Right lobe of liver (tissue), 6 donors: Measurements from ENCODE around the gene LIG1. TPM values are rescaled to one million over a fixed set of nuclear protein-coding genes. Genes with fewer than 3 reads are reported as not detected.
A peak's percentile ranks its signal among the peaks of the same experiment; 100 is the strongest.

Experiments
- ATAC-seq, 4 donors: fragments of 200-7000 bp; cut with Tn5 transposase; one replicate each; pipeline ENCODE4 v1.9.1; 2020; ENCODE audit warnings: mild to moderate bottlenecking in 4 of 4, moderate library complexity in 4 of 4
- DNase-seq, 3 donors: peaks; one replicate each; pipeline ENCODE4 v3.0.0-alpha.2; 2020
- H3K27ac ChIP-seq, 3 donors: fragments of 200-600 bp; one replicate each; pipeline ENCODE4 v1.8.0; 2022
- H3K27me3 ChIP-seq, 2 donors: fragments of 200-600 bp; one replicate each; pipeline ENCODE4 v1.8.0; 2022
- H3K36me3 ChIP-seq, 4 donors: fragments of 200-600 bp; sonication (generic) in 1 of 4; one replicate each; pipeline versions ENCODE4 v1.5.1 to v1.8.0; 2017 to 2022; ENCODE audit warnings: control low read depth in 1 of 4
- H3K4me1 ChIP-seq, 4 donors: fragments of 200-600 bp; sonication (generic) in 1 of 4; one replicate each; pipeline versions ENCODE4 v1.5.1 to v1.8.0; 2017 to 2022; ENCODE audit warnings: control low read depth in 1 of 4
- H3K4me3 ChIP-seq, 3 donors: fragments of 200-600 bp; one replicate each; pipeline ENCODE4 v1.8.0; 2022
- H3K9me3 ChIP-seq, 4 donors: fragments of 200-600 bp; sonication (generic) in 1 of 4; one replicate each; pipeline versions ENCODE4 v1.5.1 to v1.8.0; 2017 to 2022; ENCODE audit warnings: control low read depth in 1 of 4
- POLR2A ChIP-seq: fragments of 450-650 bp; IDR thresholded peaks from one replicate; pipeline ENCODE4 v1.6.1; 2017; ENCODE audit warnings: antibody characterized with exemption, mild to moderate bottlenecking
- WGBS: methylation state at CpG from one replicate; pipeline ENCODE4 v1.1.6; 2018; ENCODE audit warnings: low coverage, low lambda C conversion rate; ENCODE audit not compliant: insufficient coverage; ENCODE audit errors: missing lambda C conversion rate; 5-methylcytosine and 5-hydroxymethylcytosine counted together
- intact Hi-C, 2 donors: fragments of 100-400 bp; cut with DNase I; formaldehyde crosslinking; loops; one replicate each; pipeline versions ENCODE4 v1.11.2 to v1.14.1; 2022
- long read RNA-seq: library from polyadenylated mRNA; unstranded; transcript quantifications from one replicate; pipeline ENCODE4 v2.0.0, GENCODE V29; 2019
- total RNA-seq, 6 experiments: library from RNA; depleted of rRNA in 2 of 6; stranded (reverse); fragments of >200 nt in 2 of 6; fragmentation: NEBNext Ultra II Directional in 3 of 6; extraction: Animal tissue kit (Norgen Biotek cat#: 25700) in 3 of 6; gene quantifications; one replicate each; pipeline versions ENCODE4 v1.1.0 to v1.2.4, GENCODE V29; 2016 to 2023
- TF ChIP-seq, protein P1 (sequence below), 4 donors: fragments of 200-600 bp in 3 of 4; fragments of 450-650 bp in 1 of 4; IDR thresholded peaks; one replicate each; pipeline versions ENCODE4 v1.5.1 to v1.8.0; 2016 to 2022; ENCODE audit warnings: antibody characterized with exemption in 4 of 4, mild to moderate bottlenecking in 2 of 4
- donor health status: DM: no; HTN: yes; CAD: no.
- donor health status: DM: no; HTN: no; CAD: no.
- donor health status: DM: no; HTN: no; CAD: no.
- donor health status: DM: no; HTN: yes; CAD: no.
- donor health status: DM: no; HTN: yes; CAD: no.

The LIG1 gene
- total RNA-seq: 10 to 100 TPM in 2 of 6 experiments, 1 to 10 TPM in 4; 5.2 to 16.6 (median 7.7) TPM
- long read RNA-seq: 0 reads

DNA sequence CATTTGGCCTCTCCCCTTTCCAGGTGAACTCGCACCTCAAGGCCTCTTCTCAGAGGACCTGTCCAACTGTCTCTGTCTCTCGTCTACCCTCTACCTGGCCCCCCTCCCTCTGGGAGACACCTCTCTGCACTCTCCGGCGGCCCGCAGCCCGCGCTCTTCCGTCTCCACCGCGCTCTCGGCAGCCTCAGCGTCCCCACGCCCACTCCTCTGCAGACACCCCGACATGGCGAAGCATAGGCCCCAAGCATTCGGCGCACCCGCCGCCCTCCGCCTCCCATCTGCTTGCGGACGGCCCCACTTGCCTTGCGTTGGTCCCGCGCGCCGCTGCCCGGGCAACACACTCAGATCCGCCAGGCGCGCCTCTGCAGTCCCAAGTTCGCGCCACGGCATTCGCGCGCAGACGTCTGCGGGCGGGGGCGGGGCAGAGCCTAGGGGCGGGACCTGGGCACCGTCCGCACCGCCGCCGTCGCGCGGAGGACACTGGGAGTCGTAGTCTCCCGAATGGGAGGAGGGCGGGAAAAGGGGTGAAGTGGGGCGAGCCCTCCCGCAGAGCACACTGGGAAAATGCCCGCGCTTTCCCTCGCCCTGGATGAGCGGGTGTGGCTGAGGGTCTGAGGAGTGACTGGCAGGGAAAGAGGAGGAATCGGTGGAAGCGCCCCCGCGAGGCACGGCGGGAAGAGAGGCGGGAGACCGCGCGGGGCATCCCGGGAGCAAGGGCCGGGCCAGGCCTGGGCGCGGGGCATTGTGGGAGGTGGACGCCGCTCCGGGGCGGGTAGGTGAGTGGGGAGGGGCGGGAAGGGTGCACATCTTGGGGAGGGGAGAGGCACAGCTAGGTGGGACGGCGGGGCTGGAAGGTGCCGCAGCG lies at the start of gene LIG1, which contains the start of gene ZSWIM9:
TSS of gene LIG1 (minus strand) at position 406 of the 865 bp plus-strand sequence. CDS start 4,778 bp downstream, outside the sequence.
TSS of gene ZSWIM9 (plus strand) at position 742 of the 865 bp plus-strand sequence. CDS start 1,123 bp downstream, outside the sequence.
- H3K27me3 ChIP-seq: no peaks in the 10 kb centered on the region
- no peaks in the 10 kb centered on the region for H3K9me3 ChIP-seq
- peak within 1 kb of the TSS; percentile 75 to 97 (median 94) for H3K27ac ChIP-seq
- intact Hi-C loops: no loop called here
- DNase-seq: peak; percentile 94 to 96 (median 94)
- ATAC-seq: peak; percentile 89 to 96 (median 94)
- H3K4me1 ChIP-seq: peaks cover 0 to 5% (median 0%) of the 10 kb centered on the region in 4 donors
- no peaks in the 10 kb centered on the region for H3K36me3 ChIP-seq
- TF ChIP-seq, protein P1, sequence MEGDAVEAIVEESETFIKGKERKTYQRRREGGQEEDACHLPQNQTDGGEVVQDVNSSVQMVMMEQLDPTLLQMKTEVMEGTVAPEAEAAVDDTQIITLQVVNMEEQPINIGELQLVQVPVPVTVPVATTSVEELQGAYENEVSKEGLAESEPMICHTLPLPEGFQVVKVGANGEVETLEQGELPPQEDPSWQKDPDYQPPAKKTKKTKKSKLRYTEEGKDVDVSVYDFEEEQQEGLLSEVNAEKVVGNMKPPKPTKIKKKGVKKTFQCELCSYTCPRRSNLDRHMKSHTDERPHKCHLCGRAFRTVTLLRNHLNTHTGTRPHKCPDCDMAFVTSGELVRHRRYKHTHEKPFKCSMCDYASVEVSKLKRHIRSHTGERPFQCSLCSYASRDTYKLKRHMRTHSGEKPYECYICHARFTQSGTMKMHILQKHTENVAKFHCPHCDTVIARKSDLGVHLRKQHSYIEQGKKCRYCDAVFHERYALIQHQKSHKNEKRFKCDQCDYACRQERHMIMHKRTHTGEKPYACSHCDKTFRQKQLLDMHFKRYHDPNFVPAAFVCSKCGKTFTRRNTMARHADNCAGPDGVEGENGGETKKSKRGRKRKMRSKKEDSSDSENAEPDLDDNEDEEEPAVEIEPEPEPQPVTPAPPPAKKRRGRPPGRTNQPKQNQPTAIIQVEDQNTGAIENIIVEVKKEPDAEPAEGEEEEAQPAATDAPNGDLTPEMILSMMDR (IDR thresholded peaks at IDR 0.05): peak in 3 of 4 donors; percentile 12 to 20 (median 19)
- peak; percentile 36 for TF ChIP-seq POLR2A
- H3K4me3 ChIP-seq: peak within 1 kb of the TSS; percentile 78 to 85 (median 80)
- WGBS: under 1% methylated on average over 47 of the region's 82 CpGs

GRCh38 chr19:48218997-48219396 lies 48.9 kb upstream of the LIG1 start:
- DNase-seq: no peak
- Histone ChIP-seq H3K27me3 (no peaks in the 10 kb centered on the region), H3K4me3 (no peak overlapping the region), H3K4me1 (no peaks in the 10 kb centered on the region), H3K27ac (no peak overlapping the region), H3K36me3 (peaks cover 0 to 13% (median 1%) of the 10 kb centered on the region in 4 donors), H3K9me3 (no peaks in the 10 kb centered on the region)
- no peak for ATAC-seq
- no peak for TF ChIP-seq POLR2A
- intact Hi-C loops: no loop called here
- 90% methylated on average over 5 of the region's 6 CpGs for WGBS

GRCh38 chr19:48216933-48217332 lies 46.8 kb upstream of the LIG1 start:
- TF ChIP-seq, protein P1 (IDR thresholded peaks at IDR 0.05): no peak
- no peak for TF ChIP-seq POLR2A
- H3K36me3 ChIP-seq: peaks cover 0 to 16% (median 2%) of the 10 kb centered on the region in 4 donors
- DNase-seq: no peak
- H3K27me3 ChIP-seq: no peaks in the 10 kb centered on the region
- H3K4me1 ChIP-seq: no peaks in the 10 kb centered on the region
- ATAC-seq: no peak
- H3K4me3 ChIP-seq: no peak overlapping the region
- H3K27ac ChIP-seq: no peak overlapping the region
- no peaks in the 10 kb centered on the region for H3K9me3 ChIP-seq
- 76% methylated on average over 7 of the region's 14 CpGs for WGBS
- intact Hi-C loops: no loop called here

GRCh38 chr19:48213959-48214358 lies 43.8 kb upstream of the LIG1 start:
- 98% methylated on average over 5 of the region's 5 CpGs for WGBS
- no peak overlapping the region for H3K4me3 ChIP-seq
- no peaks in the 10 kb centered on the region for H3K27me3 ChIP-seq
- no peak overlapping the region for H3K27ac ChIP-seq
- intact Hi-C loops: no loop called here
- no peak for DNase-seq
- TF ChIP-seq, protein P1 (IDR thresholded peaks at IDR 0.05): no peak
- TF ChIP-seq POLR2A: no peak
- peaks cover 0 to 27% (median 2%) of the 10 kb centered on the region in 4 donors for H3K36me3 ChIP-seq
- no peaks in the 10 kb centered on the region for H3K4me1 ChIP-seq
- ATAC-seq: no peak
- H3K9me3 ChIP-seq: no peaks in the 10 kb centered on the region

GRCh38 chr19:48210005-48210404 lies 39.9 kb upstream of the LIG1 start:
- Histone ChIP-seq H3K4me3 (no peak overlapping the region), H3K27me3 (no peaks in the 10 kb centered on the region), H3K9me3 (no peaks in the 10 kb centered on the region), H3K4me1 (no peaks in the 10 kb centered on the region), H3K36me3 (peaks cover 0 to 17% (median 2%) of the 10 kb centered on the region in 4 donors), H3K27ac (no peak overlapping the region)
- intact Hi-C loops: no loop called here
- ATAC-seq: peak in 1 of 4 donors; percentile 38
- TF ChIP-seq POLR2A: no peak
- TF ChIP-seq, protein P1 (IDR thresholded peaks at IDR 0.05): no peak
- 74% methylated on average over 3 of the region's 3 CpGs for WGBS
- no peak for DNase-seq
